GM23338 (cell line): ENCODE data around the gene GCK. TPM values are rescaled to one million over a fixed set of nuclear protein-coding genes. Genes with fewer than 3 reads are reported as not detected.

Experiments
- ATAC-seq: fragments of 200-7000 bp; cut with Tn5 transposase; 3 replicates; pipeline ENCODE4 v1.9.1; 2020
- DNase-seq: peaks from one replicate; pipeline ENCODE4 v3.0.0-alpha.2; 2015; ENCODE audit warnings: low spot score
- H2AFZ ChIP-seq: fragments of 200-600 bp; sonication (generic); 2 replicates; pipeline ENCODE4 v1.8.0; 2016; ENCODE audit warnings: antibody characterized with exemption, mild to moderate bottlenecking, moderate library complexity
- H3F3A ChIP-seq: fragments of 200-600 bp; sonication (generic); replicated peaks from 2 replicates; pipeline ENCODE4 v1.8.0; 2017; ENCODE audit warnings: antibody characterized with exemption, mixed run types, low read depth
- H3K27ac ChIP-seq: fragments of 200-600 bp; sonication (generic); 2 replicates; pipeline ENCODE4 v1.6.1; 2016; ENCODE audit warnings: low read depth
- H3K27me3 ChIP-seq: fragments of 200-600 bp; sonication (generic); 2 replicates; pipeline ENCODE4 v1.8.0; 2016; ENCODE audit warnings: mild to moderate bottlenecking, mixed run types, moderate library complexity; ENCODE audit not compliant: insufficient read depth
- H3K36me3 ChIP-seq: fragments of 200-600 bp; sonication (generic); 2 replicates; pipeline ENCODE4 v1.8.0; 2016; ENCODE audit warnings: mild to moderate bottlenecking; ENCODE audit not compliant: insufficient read depth
- H3K4me1 ChIP-seq: fragments of 200-600 bp; sonication (generic); 2 replicates; pipeline ENCODE4 v1.8.0; 2016; ENCODE audit warnings: mild to moderate bottlenecking, moderate library complexity; ENCODE audit not compliant: insufficient read depth
- H3K4me2 ChIP-seq: fragments of 200-600 bp; sonication (generic); 2 replicates; pipeline ENCODE4 v1.7.1; 2017; ENCODE audit warnings: mixed run types
- H3K4me3 ChIP-seq: fragments of 200-600 bp; sonication (generic); 2 replicates; pipeline ENCODE4 v1.6.1; 2016; ENCODE audit warnings: mixed run types
- H3K79me2 ChIP-seq: fragments of 200-600 bp; sonication (generic); replicated peaks from 2 replicates; pipeline ENCODE4 v1.8.0; 2017; ENCODE audit warnings: mild to moderate bottlenecking; ENCODE audit not compliant: insufficient read depth
- H3K9me2 ChIP-seq: fragments of 200-600 bp; sonication (generic); 2 replicates; pipeline ENCODE4 v1.8.0; 2017; ENCODE audit not compliant: insufficient read depth
- H4K20me1 ChIP-seq: fragments of 200-600 bp; sonication (generic); replicated peaks from 2 replicates; pipeline ENCODE4 v1.8.0; 2017; ENCODE audit warnings: mild to moderate bottlenecking; ENCODE audit not compliant: insufficient read depth
- H3K27ac Mint-ChIP-seq: 2 replicates; pipeline ENCODE4 v1.8.0; 2020; ENCODE audit warnings: inconsistent platforms, mild to moderate bottlenecking, moderate library complexity, mixed read lengths
- H3K27me3 Mint-ChIP-seq: 3 replicates; pipeline ENCODE4 v1.8.0; 2022; ENCODE audit warnings: low read depth, mild to moderate bottlenecking, moderate library complexity, mixed read lengths, inconsistent platforms; ENCODE audit not compliant: insufficient read depth, poor library complexity
- H3K36me3 Mint-ChIP-seq: 3 replicates; pipeline ENCODE4 v1.8.0; 2021; ENCODE audit warnings: low read depth, mild to moderate bottlenecking, inconsistent platforms, moderate library complexity, mixed read lengths
- H3K4me1 Mint-ChIP-seq: 3 replicates; pipeline ENCODE4 v1.8.0; 2020; ENCODE audit warnings: mild to moderate bottlenecking, inconsistent platforms, mixed read lengths
- H3K4me3 Mint-ChIP-seq: 3 replicates; pipeline ENCODE4 v1.8.0; 2021; ENCODE audit warnings: moderate library complexity, mild to moderate bottlenecking, inconsistent platforms, mixed read lengths
- H3K9me3 Mint-ChIP-seq: 3 replicates; pipeline ENCODE4 v1.8.0; 2020; ENCODE audit warnings: moderate library complexity, mild to moderate bottlenecking, inconsistent platforms, mixed read lengths
- CREB1 ChIP-seq: fragments of 250-450 bp; sonication (Bioruptor Pico); IDR thresholded peaks from 2 replicates; pipeline ENCODE4 v1.5.0; 2020; ENCODE audit warnings: low read depth, mild to moderate bottlenecking, moderate library complexity
- CTCF ChIP-seq, 2 experiments: fragments of 200-600 bp in 1 of 2; sonication (generic) in 1 of 2; conservative IDR thresholded peaks; 2 replicates each; pipeline versions ENCODE4 v1.5.1 to v1.6.1; 2016 to 2017; ENCODE audit warnings: antibody characterized with exemption in 2 of 2, low read depth in 2 of 2, mild to moderate bottlenecking in 2 of 2, moderate library complexity in 1 of 2
- ETS1 ChIP-seq: IDR thresholded peaks from 2 replicates; pipeline ENCODE4 v1.6.1; 2016; ENCODE audit warnings: antibody characterized with exemption
- EZH2 ChIP-seq: fragments of 200-600 bp; sonication (generic); IDR thresholded peaks from one replicate; pipeline ENCODE4 v1.8.0; 2017; ENCODE audit warnings: antibody characterized with exemption, mild to moderate bottlenecking, low read depth; ENCODE audit not compliant: unreplicated experiment
- EZH2phosphoT487 ChIP-seq: fragments of 200-600 bp; sonication (generic); IDR thresholded peaks from one replicate; pipeline ENCODE4 v1.8.1; 2018; ENCODE audit warnings: antibody characterized with exemption; ENCODE audit not compliant: unreplicated experiment
- JUNB ChIP-seq: IDR thresholded peaks from one replicate; pipeline ENCODE4 v1.6.1; 2016; ENCODE audit warnings: antibody characterized with exemption; ENCODE audit not compliant: unreplicated experiment
- POLR2AphosphoS5 ChIP-seq: IDR thresholded peaks from 2 replicates; pipeline ENCODE4 v1.6.1; 2016; ENCODE audit warnings: antibody characterized with exemption, low read depth
- STAT1 ChIP-seq: IDR thresholded peaks from one replicate; pipeline ENCODE4 v1.6.1; 2016; ENCODE audit warnings: antibody characterized with exemption; ENCODE audit not compliant: unreplicated experiment
- ZNF331 ChIP-seq: fragments of 250-450 bp; sonication (Bioruptor Pico); IDR thresholded peaks from 2 replicates; pipeline ENCODE4 v1.5.0; 2020; ENCODE audit warnings: low read depth, mild to moderate bottlenecking, moderate library complexity
- ZNF462 ChIP-seq: fragments of 250-450 bp; sonication (Bioruptor Pico); IDR thresholded peaks from 2 replicates; pipeline ENCODE4 v1.5.0; 2020; ENCODE audit warnings: mild to moderate bottlenecking, moderate library complexity
- polyA plus RNA-seq: library from polyadenylated mRNA; unstranded; fragments of >200 nt; fragmentation: Nextera tagmentation; extraction: Ambion mirVana; gene quantifications from 2 replicates; pipeline ENCODE4 v1.2.1, GENCODE V29; 2016
- total RNA-seq: library from RNA; depleted of rRNA; stranded (reverse); fragments of >200 nt; shearing (Covaris generic); gene quantifications from 2 replicates; pipeline ENCODE4 v1.2.3, GENCODE V29; 2014

The GCK gene
- total and polyA plus RNA-seq, 2 experiments from 2014 or later: 6.1 to 7.3 TPM

- TF ChIP-seq ZNF462 (CRISPR knock-in tag): no peak
- TF ChIP-seq EZH2: no peak
- TF ChIP-seq CTCF (conservative IDR thresholded peaks at IDR 0.05; ENCODE audit: low read depth in 2 of 2): no peak
- no peak for TF ChIP-seq EZH2phosphoT487
- no peak for TF ChIP-seq JUNB
These were observed 26.3 kb downstream of the GCK start (continued) for GRCh38 chr7:44162785-44163395.

GRCh38 chr7:44162179-44162578 is 27.1 kb downstream of the GCK start:
- Histone ChIP-seq H3F3A (no peaks in the 10 kb centered on the region), H3K27ac (no peak overlapping the region), H4K20me1 (no peaks in the 10 kb centered on the region), H3K9me2 (no peaks in the 10 kb centered on the region), H3K27me3 (no peaks in the 10 kb centered on the region), H3K4me2 (no peak overlapping the region), H3K79me2 (no peaks in the 10 kb centered on the region), H3K4me1 (no peaks in the 10 kb centered on the region), H3K4me3 (no peak overlapping the region), H3K36me3 (no peaks in the 10 kb centered on the region), H2AFZ (no peak overlapping the region)
- H3K4me1 Mint-ChIP-seq: peaks cover 13% of the 10 kb centered on the region
- H3K36me3 Mint-ChIP-seq: no peaks in the 10 kb centered on the region
- no peak overlapping the region for H3K27ac Mint-ChIP-seq
- no peak overlapping the region for H3K4me3 Mint-ChIP-seq
- no peak for DNase-seq
- no peak for ATAC-seq
- H3K27me3 Mint-ChIP-seq: peaks cover 2% of the 10 kb centered on the region
- H3K9me3 Mint-ChIP-seq: peaks cover 6% of the 10 kb centered on the region; the same call in 2 of the 3 replicates
- TF ChIP-seq POLR2AphosphoS5 (no peak), STAT1 (no peak), ZNF331 (CRISPR knock-in tag) (no peak), EZH2phosphoT487 (no peak), CTCF (conservative IDR thresholded peaks at IDR 0.05; ENCODE audit: low read depth in 2 of 2) (no peak), CREB1 (CRISPR knock-in tag) (no peak), ETS1 (no peak)
